GM19239 (cell line): ENCODE results near the gene STAB1.

ENCODE experiments used
- DNase-seq: peaks from one replicate; pipeline ENCODE4 v3.0.0; 2011; ENCODE audit warnings: low spot score; ENCODE audit not compliant: insufficient read length
- FAIRE-seq: peaks from 2 replicates; lab custom pipeline; 2011; peaks lifted over from hg19 to GRCh38; lab: Jason Lieb, UNC

The STAB1 gene, protein sequence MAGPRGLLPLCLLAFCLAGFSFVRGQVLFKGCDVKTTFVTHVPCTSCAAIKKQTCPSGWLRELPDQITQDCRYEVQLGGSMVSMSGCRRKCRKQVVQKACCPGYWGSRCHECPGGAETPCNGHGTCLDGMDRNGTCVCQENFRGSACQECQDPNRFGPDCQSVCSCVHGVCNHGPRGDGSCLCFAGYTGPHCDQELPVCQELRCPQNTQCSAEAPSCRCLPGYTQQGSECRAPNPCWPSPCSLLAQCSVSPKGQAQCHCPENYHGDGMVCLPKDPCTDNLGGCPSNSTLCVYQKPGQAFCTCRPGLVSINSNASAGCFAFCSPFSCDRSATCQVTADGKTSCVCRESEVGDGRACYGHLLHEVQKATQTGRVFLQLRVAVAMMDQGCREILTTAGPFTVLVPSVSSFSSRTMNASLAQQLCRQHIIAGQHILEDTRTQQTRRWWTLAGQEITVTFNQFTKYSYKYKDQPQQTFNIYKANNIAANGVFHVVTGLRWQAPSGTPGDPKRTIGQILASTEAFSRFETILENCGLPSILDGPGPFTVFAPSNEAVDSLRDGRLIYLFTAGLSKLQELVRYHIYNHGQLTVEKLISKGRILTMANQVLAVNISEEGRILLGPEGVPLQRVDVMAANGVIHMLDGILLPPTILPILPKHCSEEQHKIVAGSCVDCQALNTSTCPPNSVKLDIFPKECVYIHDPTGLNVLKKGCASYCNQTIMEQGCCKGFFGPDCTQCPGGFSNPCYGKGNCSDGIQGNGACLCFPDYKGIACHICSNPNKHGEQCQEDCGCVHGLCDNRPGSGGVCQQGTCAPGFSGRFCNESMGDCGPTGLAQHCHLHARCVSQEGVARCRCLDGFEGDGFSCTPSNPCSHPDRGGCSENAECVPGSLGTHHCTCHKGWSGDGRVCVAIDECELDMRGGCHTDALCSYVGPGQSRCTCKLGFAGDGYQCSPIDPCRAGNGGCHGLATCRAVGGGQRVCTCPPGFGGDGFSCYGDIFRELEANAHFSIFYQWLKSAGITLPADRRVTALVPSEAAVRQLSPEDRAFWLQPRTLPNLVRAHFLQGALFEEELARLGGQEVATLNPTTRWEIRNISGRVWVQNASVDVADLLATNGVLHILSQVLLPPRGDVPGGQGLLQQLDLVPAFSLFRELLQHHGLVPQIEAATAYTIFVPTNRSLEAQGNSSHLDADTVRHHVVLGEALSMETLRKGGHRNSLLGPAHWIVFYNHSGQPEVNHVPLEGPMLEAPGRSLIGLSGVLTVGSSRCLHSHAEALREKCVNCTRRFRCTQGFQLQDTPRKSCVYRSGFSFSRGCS (N-terminal part only)

DNA sequence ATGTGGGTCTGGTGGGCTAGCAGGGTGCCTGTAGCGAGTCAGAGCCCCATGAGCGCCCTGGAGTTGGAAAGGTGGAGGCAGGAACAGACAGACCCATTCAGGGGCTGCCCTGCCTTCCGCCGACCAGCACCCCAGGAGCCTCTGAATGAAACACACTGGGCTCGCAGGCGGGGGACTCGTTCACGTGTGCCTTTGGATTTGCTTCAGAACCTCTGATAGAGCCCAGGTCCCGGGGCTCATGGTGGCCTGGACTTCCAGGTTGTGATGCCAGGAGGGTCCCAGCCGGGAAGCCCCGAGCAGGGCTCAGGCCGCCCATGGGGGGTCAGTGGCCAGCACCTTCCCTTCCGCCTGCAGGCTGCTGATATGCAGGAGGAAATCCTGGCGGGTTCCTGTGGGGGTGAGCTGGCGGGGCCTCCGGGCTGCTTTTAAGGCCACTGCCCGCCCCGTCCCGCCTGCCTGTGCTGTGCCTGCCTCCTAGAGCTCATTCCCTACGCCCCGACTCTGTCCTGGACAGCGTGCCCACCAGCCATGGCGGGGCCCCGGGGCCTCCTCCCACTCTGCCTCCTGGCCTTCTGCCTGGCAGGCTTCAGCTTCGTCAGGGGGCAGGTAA is at the start of gene STAB1:
TSS of gene STAB1 (plus strand) at position 453 of the 610 bp plus-strand sequence. CDS start at position 529, 76 bp downstream.
- FAIRE-seq (no peak), DNase-seq (no peak)

DNA sequence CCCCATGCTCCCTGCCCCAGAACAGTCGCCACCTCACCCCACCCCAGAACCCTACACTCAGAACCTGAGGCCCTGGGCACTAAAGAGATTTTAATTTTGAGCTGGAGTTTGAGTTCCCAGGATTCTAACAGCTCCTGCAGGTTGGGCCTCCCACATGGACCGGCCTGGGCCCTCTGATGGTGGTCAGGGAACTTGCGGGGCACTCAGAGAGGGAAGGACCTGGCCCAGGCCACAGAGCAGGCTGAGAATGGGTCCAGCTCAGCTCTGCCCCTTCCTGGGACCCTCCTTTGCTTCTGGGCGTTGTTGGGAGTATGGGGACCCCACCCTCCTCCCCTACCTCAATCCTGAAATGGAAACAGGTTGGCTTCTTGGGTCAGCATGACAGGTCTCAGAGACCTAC is 49.1 kb upstream of the STAB1 start:
- FAIRE-seq (no peak), DNase-seq (no peak)

DNA sequence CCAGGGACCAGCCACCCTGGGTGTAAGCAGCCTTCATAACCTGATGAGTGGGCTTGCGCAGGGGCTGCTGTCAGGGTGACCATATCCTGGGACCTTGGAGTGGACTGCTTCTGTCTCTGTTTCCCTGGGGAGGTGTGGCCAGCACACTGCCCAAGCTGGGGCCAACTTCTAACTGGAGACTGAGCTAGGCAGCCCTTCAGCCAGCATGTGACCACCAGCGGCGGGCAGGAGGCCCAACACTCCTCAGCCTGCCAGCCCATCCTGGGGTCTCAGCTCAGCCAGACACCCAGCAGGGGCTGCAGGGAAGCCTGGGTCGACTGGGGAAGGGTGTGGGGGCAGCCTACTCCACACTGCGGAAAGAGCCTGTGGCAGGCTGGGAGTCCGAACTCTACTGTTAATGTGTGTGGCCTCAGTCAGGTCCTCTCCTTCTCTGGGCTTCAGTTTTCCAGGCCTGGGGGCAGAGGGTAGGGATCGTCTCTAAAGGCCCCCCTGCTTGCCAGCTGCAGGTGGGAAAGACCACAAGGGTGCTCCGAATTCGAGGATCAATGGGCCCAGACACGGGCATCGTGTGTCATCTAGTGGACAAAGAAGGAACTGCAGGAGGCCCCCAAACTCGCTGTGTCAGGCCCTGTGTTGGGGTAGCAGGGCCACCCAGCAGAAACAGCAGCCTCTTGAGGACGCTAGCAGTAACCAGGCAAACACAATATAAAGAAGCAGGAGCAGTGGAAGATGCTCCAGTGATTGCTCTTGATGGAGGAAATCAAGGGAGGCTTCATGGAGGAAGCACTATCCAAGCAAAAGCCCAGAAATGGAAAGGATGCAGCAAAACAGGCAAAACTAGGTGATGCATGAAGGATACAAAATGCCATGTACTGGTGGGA is 48.3 kb upstream of the STAB1 start:
- peak; percentile 62 for DNase-seq
- peak; percentile 82 for FAIRE-seq

DNA sequence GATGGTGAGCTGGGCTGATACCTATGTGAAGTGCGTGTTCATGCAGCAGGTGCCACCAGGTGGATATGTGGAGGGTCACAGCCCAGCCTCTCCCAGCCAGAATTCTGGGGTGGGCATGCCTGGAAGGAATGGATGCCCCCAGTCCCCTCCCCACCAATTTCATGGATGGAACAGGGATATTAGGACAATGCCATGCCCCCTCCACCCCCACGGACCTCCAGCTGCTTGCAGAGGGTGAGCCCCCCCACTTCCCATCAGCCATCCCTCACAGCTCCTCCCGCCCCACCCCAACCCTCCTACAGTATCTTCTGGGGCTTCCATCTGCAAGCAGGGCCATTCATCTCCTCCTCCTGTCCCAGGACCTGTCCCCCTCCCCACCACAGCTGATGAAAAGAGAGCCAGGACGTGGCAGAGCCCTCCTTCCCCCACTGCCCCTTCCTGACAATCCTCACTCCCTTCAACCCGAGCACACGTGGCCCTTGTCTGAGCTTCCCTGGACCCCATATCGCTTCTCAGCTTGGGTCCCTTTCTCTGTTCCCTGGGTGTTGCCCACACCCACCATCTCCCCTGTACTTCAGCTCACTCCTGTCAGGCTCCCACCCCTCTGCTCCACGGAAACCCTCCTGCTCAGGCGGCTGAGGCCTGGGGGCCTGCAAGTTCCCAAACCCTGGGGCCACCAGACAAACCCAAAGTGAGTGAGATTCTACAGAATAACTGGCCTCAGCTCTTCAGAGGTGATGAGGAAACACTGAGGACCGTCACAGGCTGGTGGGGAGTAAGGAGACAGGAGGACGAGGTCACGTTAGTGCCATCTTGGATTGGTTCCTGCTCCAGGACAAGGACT is 47.4 kb upstream of the STAB1 start:
- FAIRE-seq = no peak
- no peak for DNase-seq

DNA sequence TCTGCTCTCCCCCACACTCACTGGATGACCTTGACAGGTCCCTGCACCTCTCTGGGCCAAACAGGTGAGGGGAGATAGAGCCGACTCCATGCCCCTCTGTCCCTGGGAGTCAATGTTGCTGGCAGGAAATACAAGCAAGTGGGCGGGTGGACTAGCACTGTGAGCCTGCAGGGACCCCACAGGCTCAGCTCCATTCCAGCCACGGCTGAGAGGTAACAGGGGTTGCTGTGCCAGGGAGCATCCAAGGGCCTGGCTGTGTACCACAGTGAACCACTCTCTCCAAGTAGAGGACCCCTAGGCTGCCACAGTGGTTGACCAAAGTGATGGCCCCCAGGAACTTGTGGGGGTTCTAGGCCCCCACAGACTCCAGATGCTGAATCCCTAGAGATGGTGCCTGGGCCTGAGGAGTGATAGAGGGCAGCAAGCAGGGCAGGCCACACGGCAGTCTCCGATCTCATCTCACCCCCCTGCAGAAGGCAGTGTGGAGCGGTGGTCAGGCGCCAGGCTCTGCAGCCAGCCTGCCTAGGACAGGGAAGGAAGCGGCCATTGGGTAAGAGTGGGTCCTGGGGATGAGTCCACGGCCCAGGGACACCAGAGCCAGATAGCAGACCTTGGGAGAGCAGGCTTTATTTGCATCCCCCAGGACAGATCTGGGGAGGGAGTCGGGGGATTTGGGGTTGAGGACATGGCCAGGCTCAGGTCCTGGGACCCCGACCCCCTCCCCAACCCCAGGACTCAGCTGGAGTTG is 44.5 kb upstream of the STAB1 start:
- DNase-seq (no peak), FAIRE-seq (no peak)

DNA sequence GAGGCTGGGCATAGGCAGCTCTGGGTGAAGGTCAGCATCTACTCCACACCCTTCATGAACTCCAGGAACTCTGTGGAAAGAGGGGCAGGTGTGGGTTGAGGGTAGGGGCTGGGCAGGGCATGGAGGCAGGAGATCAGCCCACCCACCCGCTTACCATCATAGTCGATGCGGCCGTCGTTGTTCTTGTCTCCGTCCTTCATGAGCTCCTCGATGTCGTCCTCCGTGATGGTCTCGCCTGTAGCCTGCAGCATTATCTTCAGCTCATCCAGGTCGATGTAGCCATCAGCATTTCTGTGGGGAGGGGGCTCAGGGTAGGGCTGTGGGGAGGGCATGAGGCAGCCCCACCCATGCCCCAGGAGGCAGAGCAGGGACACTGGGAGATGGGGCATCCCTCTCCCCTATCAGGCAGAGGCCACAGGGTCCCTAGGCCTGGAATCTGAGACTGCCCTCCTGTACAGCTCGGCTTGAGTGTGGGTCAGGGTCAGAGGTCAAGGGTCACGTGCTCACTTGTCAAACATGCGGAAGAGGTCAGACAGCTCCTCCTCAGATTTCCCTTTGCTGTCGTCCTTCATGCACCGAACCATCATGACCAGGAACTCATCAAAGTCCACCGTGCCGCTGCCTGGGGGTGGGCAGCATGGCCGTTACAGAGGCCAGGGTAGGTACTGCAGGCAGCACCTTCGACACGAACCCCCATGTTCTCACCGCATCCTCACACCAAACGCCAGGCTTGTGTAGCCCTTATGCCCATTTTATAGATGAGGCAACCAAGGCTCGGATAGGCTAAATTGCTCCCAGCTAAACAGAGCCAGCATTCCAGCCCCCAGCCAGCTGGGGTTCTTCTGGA is 43.7 kb upstream of the STAB1 start:
- DNase-seq (no peak), FAIRE-seq (no peak)

DNA sequence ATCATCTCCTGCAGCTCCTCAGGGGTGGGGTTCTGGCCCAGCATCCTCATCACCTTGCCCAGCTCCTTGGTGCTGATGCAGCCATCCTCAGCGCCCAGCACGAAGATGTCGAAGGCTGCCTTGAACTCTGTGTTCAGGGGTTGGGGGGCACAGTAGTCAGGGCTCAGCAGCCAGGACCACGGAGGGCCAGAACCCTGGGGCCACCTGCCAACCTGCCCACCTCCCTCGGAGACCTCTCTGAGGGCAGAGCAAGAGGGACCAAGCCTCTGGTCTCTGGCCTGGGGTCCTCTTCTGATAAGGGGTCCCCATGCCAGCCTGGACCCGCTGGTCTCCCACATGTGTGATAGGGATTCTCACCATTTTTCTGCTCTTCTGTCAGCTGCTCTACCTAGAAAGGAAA is 43.0 kb upstream of the STAB1 start:
- DNase-seq (no peak), FAIRE-seq (no peak)

DNA sequence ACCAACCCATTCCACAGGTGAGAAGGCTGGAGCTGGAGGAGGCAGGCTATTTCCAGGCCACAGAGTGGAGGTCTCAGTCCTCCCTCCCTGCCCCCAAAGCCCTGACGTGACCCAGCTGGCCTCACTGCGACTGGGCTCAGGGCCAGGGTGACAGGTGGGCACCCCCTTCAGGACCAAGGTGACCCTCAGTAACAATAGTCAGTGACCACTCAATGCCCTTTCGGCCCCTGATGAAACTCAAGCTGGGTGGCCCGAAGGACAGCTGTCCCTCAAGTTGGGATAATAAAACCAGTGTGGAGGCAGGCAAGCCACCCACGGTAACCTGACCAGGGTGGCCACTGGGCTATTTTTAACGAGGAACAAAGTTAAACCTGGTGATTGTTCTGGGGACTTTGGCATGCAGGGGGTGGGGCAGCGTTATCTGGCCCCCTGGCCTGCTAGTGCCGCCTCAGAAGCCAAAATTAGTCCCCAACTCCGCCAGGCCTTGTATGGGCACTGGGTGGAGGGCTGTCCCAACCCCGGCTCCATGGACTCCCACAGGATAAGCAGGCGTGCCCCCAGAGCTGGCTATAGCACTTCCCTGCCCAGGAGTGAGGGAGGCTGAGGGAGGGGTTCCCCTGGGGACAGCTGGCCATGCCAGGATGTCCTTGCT is 42.4 kb upstream of the STAB1 start:
- DNase-seq (no peak), FAIRE-seq (no peak)

DNA sequence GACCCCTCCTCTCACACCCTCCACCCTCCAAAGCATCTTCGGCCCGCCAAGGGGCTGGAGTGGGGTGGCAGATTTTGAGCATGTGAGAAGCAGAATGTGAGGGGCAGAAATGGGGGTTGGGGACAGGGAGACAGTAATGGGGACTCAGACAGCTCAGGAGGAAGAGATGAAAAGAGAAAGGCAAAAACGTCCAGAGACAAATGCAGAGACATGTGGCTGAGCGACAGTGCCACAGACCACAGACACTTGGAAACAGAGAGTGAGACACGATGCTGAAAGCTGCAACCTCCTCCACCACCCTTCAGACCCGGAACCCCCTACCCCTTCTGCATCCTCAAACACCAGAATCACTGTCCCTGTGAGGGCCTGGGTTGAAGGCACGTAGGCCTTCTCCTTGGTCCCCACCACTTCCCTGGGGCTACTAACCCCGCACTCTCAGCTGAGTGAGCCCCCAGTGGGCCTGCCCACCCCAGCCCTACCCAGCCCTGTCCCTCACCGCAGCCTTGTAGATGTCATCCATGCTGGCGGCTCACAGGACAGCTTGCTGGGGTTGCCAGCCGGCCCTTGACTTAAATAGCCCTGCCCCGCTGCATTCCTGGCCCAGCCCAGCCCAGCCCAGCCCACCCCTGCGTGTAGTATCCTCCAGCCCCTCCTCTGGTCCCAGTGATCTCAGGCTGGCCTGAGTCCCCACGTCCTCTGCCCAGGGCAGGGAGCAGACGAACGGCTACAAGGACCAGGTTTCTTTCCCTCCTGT is 41.5 kb upstream of the STAB1 start, which contains the start of gene TNNC1:
TSS of gene TNNC1 (minus strand) at position 546 of the 754 bp plus-strand sequence. CDS start at position 520, 26 bp downstream.
- FAIRE-seq (no peak), DNase-seq (no peak)

DNA sequence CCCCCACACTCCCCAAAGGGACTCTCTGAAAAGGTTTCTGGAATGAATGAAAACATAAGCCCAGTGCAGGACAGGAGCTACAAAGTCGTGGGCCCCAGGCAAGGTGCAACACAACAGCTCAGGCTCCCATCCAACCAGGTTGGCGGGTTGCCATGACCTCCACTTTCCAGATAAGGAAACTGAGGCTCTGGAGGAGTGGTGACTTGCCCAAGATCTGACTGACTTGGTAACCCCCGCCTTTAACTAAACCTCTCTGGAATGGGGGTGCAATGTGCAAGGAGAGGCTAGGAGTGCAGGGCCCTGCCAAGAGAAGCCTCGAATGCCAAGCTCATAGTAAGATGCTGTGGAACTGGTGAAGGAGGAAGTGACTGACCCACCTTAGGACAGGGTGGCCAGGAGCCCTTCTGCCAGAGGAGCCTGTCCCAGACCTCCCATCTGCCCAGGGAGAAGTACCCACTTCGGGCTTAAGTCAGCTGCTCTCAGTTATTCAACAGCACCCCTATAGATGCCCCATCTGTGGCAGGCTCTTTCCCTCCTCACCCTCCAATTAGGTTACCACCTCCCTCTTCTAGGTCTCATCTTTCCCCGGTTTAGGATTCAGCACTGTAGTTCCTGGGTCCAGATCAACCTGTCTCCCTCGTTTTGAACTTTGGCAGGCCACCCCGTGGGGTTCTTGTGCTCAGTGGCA is 40.7 kb upstream of the STAB1 start:
- DNase-seq = no peak
- FAIRE-seq = peak; percentile 53

DNA sequence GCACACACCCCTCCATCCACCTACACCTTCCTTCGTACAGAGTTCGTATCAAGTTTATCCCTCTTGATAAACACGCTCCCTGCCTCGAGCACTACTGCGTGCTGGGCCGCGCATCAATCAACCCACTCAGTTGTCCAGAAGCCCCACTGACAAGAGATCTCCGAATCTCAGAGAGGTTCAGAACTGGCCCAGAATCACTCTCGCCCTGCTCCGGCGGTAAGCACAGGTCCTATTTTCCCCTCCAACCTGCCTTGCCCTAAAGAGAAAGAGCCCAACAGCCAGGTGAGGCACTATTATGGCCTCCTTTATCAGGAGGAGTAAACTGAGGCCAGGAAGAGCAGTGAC is 40.2 kb upstream of the STAB1 start:
- DNase-seq (no peak), FAIRE-seq (no peak)

DNA sequence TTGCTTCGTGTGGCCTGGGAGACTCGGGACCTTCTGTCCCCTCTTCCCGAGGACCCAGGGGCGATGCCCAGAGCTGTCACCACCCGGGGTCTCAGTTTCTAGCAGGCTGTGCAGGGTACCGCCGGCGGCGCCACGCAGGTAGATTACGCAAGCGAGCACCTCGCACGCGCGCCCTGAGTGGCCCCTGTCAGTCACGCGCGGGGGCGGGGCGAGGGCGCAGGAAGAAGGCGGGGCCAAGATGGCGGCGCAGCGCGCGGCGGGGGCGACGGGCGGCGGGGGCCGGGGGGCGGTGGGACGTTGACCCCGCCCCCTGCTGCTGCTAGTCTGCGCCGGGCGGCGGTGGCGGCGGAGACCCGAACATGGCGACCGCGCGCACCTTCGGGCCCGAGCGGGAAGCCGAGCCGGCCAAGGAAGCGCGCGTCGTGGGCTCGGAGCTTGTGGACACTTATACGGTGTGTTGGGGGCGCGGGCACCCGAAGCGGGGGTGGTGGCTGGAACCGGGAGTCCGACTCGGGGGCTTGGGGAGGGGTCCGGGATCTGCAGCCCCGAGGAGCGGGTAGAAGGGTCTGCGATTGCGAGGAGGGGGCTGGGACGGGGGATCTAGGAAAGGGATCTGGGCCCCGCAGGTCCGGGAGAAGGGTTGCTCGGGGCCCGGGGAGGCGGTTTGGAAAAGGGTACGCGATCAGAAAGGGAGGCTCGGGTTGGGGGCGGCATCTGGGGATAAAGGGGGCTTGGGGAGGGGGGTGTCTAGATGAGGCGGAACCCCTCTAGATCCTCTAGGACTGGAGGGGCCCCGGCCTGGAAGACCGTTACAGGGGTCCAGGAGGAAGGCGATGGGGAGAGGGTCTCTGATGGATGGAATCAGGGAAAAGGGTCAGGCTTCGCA is 39.6 kb upstream of the STAB1 start, which contains the start of gene NISCH:
TSS of gene NISCH (plus strand) at position 322 of the 886 bp plus-strand sequence. CDS start at position 360, 38 bp downstream.
- DNase-seq = peak; percentile 90

DNA sequence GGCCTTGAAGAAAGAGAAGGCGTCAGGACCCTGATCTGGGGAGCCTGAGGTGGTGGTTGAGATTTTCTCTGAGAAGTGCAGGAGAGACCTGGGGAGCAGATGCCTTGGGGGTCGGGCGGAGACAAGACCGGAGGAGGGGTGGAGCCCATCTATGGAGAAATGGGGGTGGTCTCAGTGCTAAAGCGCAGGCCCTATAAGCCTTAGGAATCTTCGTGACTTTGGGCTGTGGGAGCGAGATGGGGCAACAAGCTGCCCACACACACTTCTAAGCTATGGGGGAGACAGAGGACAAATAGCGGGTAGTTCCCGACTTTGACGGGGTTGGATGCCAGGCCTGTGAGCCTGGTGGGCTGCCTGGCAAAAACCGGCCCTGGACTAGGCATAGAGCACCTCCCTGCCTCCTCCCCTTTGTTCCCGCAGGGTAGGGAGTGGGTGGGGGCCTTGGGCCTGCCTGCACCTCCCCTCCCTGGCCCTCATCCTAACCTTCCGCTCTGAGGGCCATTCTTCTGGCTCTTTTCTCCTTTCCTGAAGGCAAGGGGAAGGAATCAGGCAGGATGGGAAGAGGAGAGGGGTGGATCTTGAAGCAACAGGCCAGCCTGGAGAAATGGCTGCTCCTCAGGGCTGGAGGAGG is 38.9 kb upstream of the STAB1 start:
- DNase-seq (no peak), FAIRE-seq (peak; percentile 42)

More for the DNA sequence above, 39.6 kb upstream of the STAB1 start, which contains the start of gene NISCH:
- FAIRE-seq = peak; percentile 80
